Neural progenitor cell (in vitro differentiated cells): ENCODE results near the gene VAV3.

Experiments
- CTCF ChIP-seq: fragments of 200-600 bp; sonication (generic); IDR thresholded peaks from 2 replicates; pipeline ENCODE4 v1.5.1; 2017; ENCODE audit warnings: antibody characterized with exemption, mild to moderate bottlenecking
- EZH2 ChIP-seq: fragments of 200-600 bp; sonication (generic); IDR thresholded peaks from 2 replicates; pipeline ENCODE4 v1.6.1; 2017; ENCODE audit warnings: antibody characterized with exemption, mild to moderate bottlenecking, moderate library complexity

- TF ChIP-seq CTCF: no peak
- TF ChIP-seq EZH2: no peak
Observed at GRCh38 chr1:107941123-107941522, 23.9 kb downstream of the VAV3 start.
